Measurements from ENCODE around the gene ADGRD1.

The ADGRD1 gene

GRCh38 chr12:131093604-131093955 is 139.9 kb downstream of the ADGRD1 start:
- TF ChIP-seq, protein P1, sequence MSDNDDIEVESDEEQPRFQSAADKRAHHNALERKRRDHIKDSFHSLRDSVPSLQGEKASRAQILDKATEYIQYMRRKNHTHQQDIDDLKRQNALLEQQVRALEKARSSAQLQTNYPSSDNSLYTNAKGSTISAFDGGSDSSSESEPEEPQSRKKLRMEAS (IDR thresholded peaks at IDR 0.05; ENCODE audit: low read depth, low read length), result no peak
- TF ChIP-seq POLR2A (IDR thresholded peaks at IDR 0.05; ENCODE audit: extremely low read depth, insufficient read length) (no peak), MYC (IDR thresholded peaks at IDR 0.05; ENCODE audit: low read depth, low read length) (no peak), CTCF (IDR thresholded peaks at IDR 0.05; ENCODE audit: low read depth, low read length) (no peak)
- no peak for DNase-seq (ENCODE audit: low read depth)
- H3K4me3 ChIP-seq (ENCODE audit: low read depth, low read length), result no peak overlapping the region

DNA sequence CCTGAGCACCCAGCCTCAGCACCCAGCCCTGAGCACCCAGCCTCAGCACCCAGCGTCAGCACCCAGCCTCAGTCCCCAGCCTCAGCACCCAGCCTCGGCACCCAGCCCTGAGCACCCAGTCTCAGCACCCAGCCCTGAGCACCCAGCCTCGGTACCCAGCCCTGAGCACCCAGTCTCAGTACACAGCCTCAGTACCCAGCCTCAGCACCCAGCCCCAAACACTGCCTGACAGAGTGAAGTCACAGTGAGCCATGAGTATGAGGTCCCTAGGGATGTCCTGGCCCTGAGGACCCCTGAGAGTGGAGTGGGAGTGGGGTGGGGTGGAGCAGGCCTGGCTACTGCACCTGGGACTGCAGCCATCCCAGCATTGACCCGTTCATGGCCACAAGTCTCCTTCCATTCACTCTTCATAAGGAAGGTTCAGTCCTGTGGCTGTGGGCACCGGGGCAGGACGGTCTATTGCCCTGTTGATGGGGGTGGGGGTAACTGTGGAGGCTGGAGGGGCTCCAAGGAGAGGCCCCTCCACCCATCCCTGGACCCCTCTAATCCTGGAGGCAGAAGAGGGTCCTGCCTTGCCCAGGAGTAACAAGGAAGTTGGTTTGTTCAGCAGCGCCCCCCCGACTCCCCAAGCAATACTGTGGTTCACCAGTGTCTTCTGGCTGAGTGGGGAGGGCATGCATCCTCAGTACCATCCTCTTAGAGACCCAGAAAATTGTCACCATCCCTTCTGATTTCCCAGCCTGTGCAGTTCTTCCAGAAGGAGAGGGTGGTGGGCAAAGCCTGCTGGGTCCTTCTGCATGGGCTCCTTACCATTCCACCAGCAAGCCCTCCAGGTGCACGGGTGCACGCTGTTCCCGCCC is 140.5 kb downstream of the ADGRD1 start:
- TF ChIP-seq, protein P1 (IDR thresholded peaks at IDR 0.05; ENCODE audit: low read depth, low read length), result no peak
- TF ChIP-seq MYC (IDR thresholded peaks at IDR 0.05; ENCODE audit: low read depth, low read length) (no peak), POLR2A (IDR thresholded peaks at IDR 0.05; ENCODE audit: extremely low read depth, insufficient read length) (no peak), CTCF (IDR thresholded peaks at IDR 0.05; ENCODE audit: low read depth, low read length) (no peak)
- no peak for DNase-seq (ENCODE audit: low read depth)
- no peak overlapping the region for H3K4me3 ChIP-seq (ENCODE audit: low read depth, low read length)

- TF ChIP-seq POLR2A (IDR thresholded peaks at IDR 0.05; ENCODE audit: extremely low read depth, insufficient read length) (no peak), CTCF (IDR thresholded peaks at IDR 0.05; ENCODE audit: low read depth, low read length) (no peak), MYC (IDR thresholded peaks at IDR 0.05; ENCODE audit: low read depth, low read length) (no peak)
- TF ChIP-seq, protein P1 (IDR thresholded peaks at IDR 0.05; ENCODE audit: low read depth, low read length), result no peak
- no peak for DNase-seq (ENCODE audit: low read depth)
- no peak overlapping the region for H3K4me3 ChIP-seq (ENCODE audit: low read depth, low read length)
Observed at GRCh38 chr12:131094831-131095805, 141.4 kb downstream of the ADGRD1 start.

- no peak for TF ChIP-seq MYC (IDR thresholded peaks at IDR 0.05; ENCODE audit: low read depth, low read length)
- TF ChIP-seq, protein P1 (IDR thresholded peaks at IDR 0.05; ENCODE audit: low read depth, low read length), result no peak
- TF ChIP-seq CTCF (IDR thresholded peaks at IDR 0.05; ENCODE audit: low read depth, low read length), result no peak
- no peak for TF ChIP-seq POLR2A (IDR thresholded peaks at IDR 0.05; ENCODE audit: extremely low read depth, insufficient read length)
- H3K4me3 ChIP-seq (ENCODE audit: low read depth, low read length), result no peak overlapping the region
- DNase-seq (ENCODE audit: low read depth), result no peak
Observed at GRCh38 chr12:131095826-131096680, 142.3 kb downstream of the ADGRD1 start.

DNA sequence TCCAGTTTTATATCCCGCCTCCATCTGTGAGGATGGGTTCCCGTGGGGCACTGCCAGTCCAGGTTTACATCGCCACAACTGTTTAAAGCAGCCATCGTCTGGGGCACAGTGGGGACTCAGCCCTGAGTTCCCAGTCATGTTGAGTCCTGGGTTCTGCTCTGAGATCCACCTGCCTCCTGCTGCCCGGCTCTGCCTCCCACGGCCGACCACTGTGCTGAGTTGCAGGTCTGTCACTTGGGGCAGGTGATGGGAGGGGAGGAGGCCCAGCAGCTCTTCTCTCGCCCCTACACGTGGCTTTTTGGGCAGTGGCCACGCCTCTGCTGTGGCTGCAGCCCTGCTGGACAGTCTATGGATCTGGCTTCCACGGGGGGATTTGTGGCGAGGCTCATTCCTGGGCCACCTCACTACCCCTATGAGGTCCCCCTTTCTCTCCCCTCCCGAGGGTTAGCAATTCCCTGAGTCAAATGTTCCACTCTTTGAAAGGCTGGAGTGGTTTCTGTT is 143.0 kb downstream of the ADGRD1 start:
- DNase-seq (ENCODE audit: low read depth), result no peak
- TF ChIP-seq, protein P1 (IDR thresholded peaks at IDR 0.05; ENCODE audit: low read depth, low read length), result no peak
- TF ChIP-seq CTCF (IDR thresholded peaks at IDR 0.05; ENCODE audit: low read depth, low read length) (no peak), MYC (IDR thresholded peaks at IDR 0.05; ENCODE audit: low read depth, low read length) (no peak), POLR2A (IDR thresholded peaks at IDR 0.05; ENCODE audit: extremely low read depth, insufficient read length) (no peak)
- no peak overlapping the region for H3K4me3 ChIP-seq (ENCODE audit: low read depth, low read length)

Data from NB4 (cell line).